A549 (cell line): ENCODE data around the gene ARAP3. TPM values are rescaled to one million over a fixed set of nuclear protein-coding genes. Genes with fewer than 3 reads are reported as not detected.

Experiments
- ATAC-seq, 2 experiments: fragments of 200-7000 bp in 1 of 2; fragments of >200 bp in 1 of 2; cut with Nextera tagmentation in 1 of 2; cut with Tn5 transposase in 1 of 2; 3 replicates each; pipeline versions ENCODE4 v1.8.0 to v1.9.1; 2018 to 2020; ENCODE audit warnings: mild to moderate bottlenecking in 1 of 2, moderate library complexity in 1 of 2
- CTCF ChIA-PET: fragments of 300-600 bp; sonication (Branson Sonifier 250); formaldehyde crosslinking; extraction: SDS; loops from one replicate; lab custom pipeline; 2021; ENCODE audit warnings: antibody characterized with exemption, inconsistent platforms; lab: Yijun Ruan, JAX
- POLR2A ChIA-PET: fragments of 350-600 bp; formaldehyde crosslinking; extraction: SDS; loops from one replicate; lab custom pipeline; 2021; ENCODE audit warnings: antibody characterized with exemption, inconsistent platforms; lab: Yijun Ruan, JAX
- DNase-seq, 2 experiments: peaks; one replicate each; pipeline versions ENCODE4 v3.0.0 to v3.0.0-alpha.2; 2011 to 2016; ENCODE audit warnings: low read depth in 1 of 2, low spot score in 1 of 2
- FAIRE-seq: peaks from 2 replicates; lab custom pipeline; 2011; peaks lifted over from hg19 to GRCh38; lab: Jason Lieb, UNC
- H3K27ac ChIP-seq, 2 experiments: fragments of >200 bp; sonication (Bioruptor Twin); formaldehyde crosslinking; 3 replicates each; pipeline ENCODE4 v1.5.1; 2016 to 2017
- H3K4me1 ChIP-seq: fragments of >200 bp; sonication (Bioruptor Twin); formaldehyde crosslinking; 3 replicates; pipeline ENCODE4 v1.6.1; 2016
- H3K4me2 ChIP-seq: fragments of >200 bp; sonication (Bioruptor Twin); formaldehyde crosslinking; 3 replicates; pipeline ENCODE4 v1.6.1; 2016
- H3K4me3 ChIP-seq: fragments of >200 bp; sonication (Bioruptor Twin); formaldehyde crosslinking; 3 replicates; pipeline ENCODE4 v1.5.1; 2016
- H3K9me3 ChIP-seq: fragments of >200 bp; sonication (Bioruptor Twin); formaldehyde crosslinking; 3 replicates; pipeline ENCODE4 v1.6.1; 2016
- ATOH8 ChIP-seq: fragments of 250-450 bp; sonication (Bioruptor Pico); IDR thresholded peaks from 2 replicates; pipeline ENCODE4 v1.5.0; 2020; ENCODE audit warnings: low read depth, mild to moderate bottlenecking, moderate library complexity
- CBX2 ChIP-seq: fragments of 200-600 bp; sonication (generic); IDR thresholded peaks from 2 replicates; pipeline ENCODE4 v1.6.1; 2016; ENCODE audit warnings: low read depth, mild to moderate bottlenecking, borderline replicate concordance
- CBX8 ChIP-seq: fragments of 200-600 bp; sonication (generic); IDR thresholded peaks from 2 replicates; pipeline ENCODE4 v1.6.1; 2016
- CHD2 ChIP-seq: fragments of 150-350 bp; IDR thresholded peaks from 2 replicates; pipeline ENCODE4 v1.6.1; 2014; ENCODE audit warnings: low read length; ENCODE audit not compliant: partially characterized antibody
- CHD4 ChIP-seq: fragments of 200-600 bp; sonication (generic); IDR thresholded peaks from 2 replicates; pipeline ENCODE4 v1.6.1; 2016; ENCODE audit warnings: antibody characterized with exemption, mild to moderate bottlenecking, borderline replicate concordance
- CTCF ChIP-seq: fragments of >200 bp; sonication (Bioruptor Twin); formaldehyde crosslinking; IDR thresholded peaks from 3 replicates; pipeline ENCODE4 v1.5.1; 2016
- EHMT2 ChIP-seq: fragments of 200-600 bp; sonication (generic); IDR thresholded peaks from 2 replicates; pipeline ENCODE4 v1.6.1; 2016; ENCODE audit warnings: antibody characterized with exemption, low read depth, mild to moderate bottlenecking, moderate library complexity
- FOXS1 ChIP-seq: fragments of 250-450 bp; sonication (Bioruptor Pico); IDR thresholded peaks from 2 replicates; pipeline ENCODE4 v1.5.0; 2020; ENCODE audit warnings: mild to moderate bottlenecking, moderate library complexity
- GATA3 ChIP-seq: IDR thresholded peaks from 2 replicates; pipeline ENCODE4 v1.6.1; 2012; ENCODE audit warnings: borderline replicate concordance
- HOXB13 ChIP-seq: fragments of 250-450 bp; sonication (Bioruptor Pico); IDR thresholded peaks from 2 replicates; pipeline ENCODE4 v1.5.0; 2020; ENCODE audit warnings: low read depth, mild to moderate bottlenecking, moderate library complexity
- HOXB5 ChIP-seq: fragments of 250-450 bp; sonication (Bioruptor Pico); IDR thresholded peaks from 2 replicates; pipeline ENCODE4 v1.5.0; 2020; ENCODE audit warnings: mild to moderate bottlenecking, moderate library complexity
- MAFK ChIP-seq: fragments of 450-650 bp; IDR thresholded peaks from 2 replicates; pipeline ENCODE4 v1.6.1; 2014; ENCODE audit not compliant: partially characterized antibody
- PBX3 ChIP-seq: IDR thresholded peaks from 2 replicates; pipeline ENCODE4 v1.6.1; 2012
- PHF8 ChIP-seq: fragments of 200-600 bp; sonication (generic); IDR thresholded peaks from 2 replicates; pipeline ENCODE4 v1.6.1; 2016; ENCODE audit warnings: low read depth, mild to moderate bottlenecking, antibody characterized with exemption, moderate library complexity, borderline replicate concordance
- POLR2AphosphoS2 ChIP-seq: conservative IDR thresholded peaks from 2 replicates; pipeline ENCODE4 v1.6.1; 2012; ENCODE audit warnings: low read length, improper control_type of control experiment, inconsistent platforms
- REST ChIP-seq: fragments of 200-600 bp; sonication (generic); IDR thresholded peaks from 2 replicates; pipeline ENCODE4 v1.6.1; 2016; ENCODE audit warnings: antibody characterized with exemption, mild to moderate bottlenecking, moderate library complexity
- RFX5 ChIP-seq: fragments of 450-650 bp; IDR thresholded peaks from 2 replicates; pipeline ENCODE4 v1.7.1; 2014; ENCODE audit warnings: antibody characterized with exemption, mild to moderate bottlenecking, moderate library complexity
- SREBF2 ChIP-seq: fragments of 450-650 bp; IDR thresholded peaks from 2 replicates; pipeline ENCODE4 v1.6.1; 2014; ENCODE audit warnings: mild to moderate bottlenecking, moderate library complexity
- TFCP2L1 ChIP-seq: fragments of 250-450 bp; sonication (Bioruptor Pico); IDR thresholded peaks from 2 replicates; pipeline ENCODE4 v1.5.0; 2021; ENCODE audit warnings: mild to moderate bottlenecking
- USF2 ChIP-seq: fragments of 450-650 bp; IDR thresholded peaks from 2 replicates; pipeline ENCODE4 v1.6.1; 2014; ENCODE audit warnings: antibody characterized with exemption
- ZC3H11A ChIP-seq: fragments of 450-650 bp; IDR thresholded peaks from 2 replicates; pipeline ENCODE4 v1.6.1; 2014; ENCODE audit warnings: antibody characterized with exemption, mild to moderate bottlenecking
- ZFP36 ChIP-seq: fragments of 450-650 bp; IDR thresholded peaks from 2 replicates; pipeline ENCODE4 v1.6.1; 2014; ENCODE audit warnings: borderline replicate concordance; ENCODE audit not compliant: partially characterized antibody
- WGBS: methylation state at CpG from one replicate; pipeline ENCODE4 v1.1.6; 2017; ENCODE audit errors: missing lambda C conversion rate; 5-methylcytosine and 5-hydroxymethylcytosine counted together
- polyA plus RNA-seq, 4 experiments: library from polyadenylated mRNA; depleted of rRNA in 3 of 4; stranded (reverse); fragments of >200 nt; fragmentation: RNase III in 1 of 4; extraction: RNeasy Plus Mini Kit Qiagen cat#74134 plus additional on column Dnase treatment in 1 of 4; gene quantifications; 2 replicates in 3 of 4; 3 replicates in 1 of 4; pipeline ENCODE4 v1.2.3, GENCODE V29; 2011 to 2017

Gene ARAP3
- polyA plus RNA-seq, 2 of the 4 experiments (the other 2 are of a cell fraction), result 3.0 to 6.6 TPM

- ChIA-PET POLR2A (no interaction called here), CTCF (interaction anchor here (1.2 to 4.1 kb wide), 3 partner anchors 8 to 41 kb away, joined by 3 to 22 read pairs (median 18); partner anchors contain the start of gene DIAPH1)
- TF ChIP-seq MAFK, result no peak
- no peak for TF ChIP-seq CTCF
- no peak for TF ChIP-seq GATA3
- no peak for TF ChIP-seq HOXB5
- no peak for TF ChIP-seq ATOH8 (CRISPR knock-in tag)
- no peak for TF ChIP-seq FOXS1 (CRISPR knock-in tag)
- no peak for TF ChIP-seq CHD4
- no peak for TF ChIP-seq RFX5
- TF ChIP-seq POLR2AphosphoS2, result no peak
- no peak for TF ChIP-seq SREBF2
- TF ChIP-seq EHMT2, result no peak
- no peak for TF ChIP-seq PHF8
- no peak for TF ChIP-seq USF2
- no peak for TF ChIP-seq ZC3H11A
- TF ChIP-seq HOXB13 (CRISPR knock-in tag), result no peak
- TF ChIP-seq CHD2, result no peak
- TF ChIP-seq CBX2, result no peak
- TF ChIP-seq REST, result no peak
- TF ChIP-seq TFCP2L1 (CRISPR knock-in tag), result no peak
- WGBS, result 93% methylated on average over 5 of the region's 12 CpGs
- Histone ChIP-seq H3K27ac (no peak overlapping the region), H3K4me1 (peaks cover 27% of the 10 kb centered on the region), H3K4me2 (no peak overlapping the region), H3K4me3 (no peak overlapping the region), H3K9me3 (no peaks in the 10 kb centered on the region)
- FAIRE-seq, result no peak
- no peak for ATAC-seq
- DNase-seq, result no peak
Measured at GRCh38 chr5:141639357-141640050, 42.5 kb downstream of the ARAP3 start.

GRCh38 chr5:141638771-141639170 is 43.3 kb downstream of the ARAP3 start:
- no peak overlapping the region for H3K4me3 ChIP-seq

More at GRCh38 chr5:141638771-141639170, 43.3 kb downstream of the ARAP3 start:
- DNase-seq (no peak), ATAC-seq (no peak)
- H3K27ac ChIP-seq, result no peak overlapping the region
- TF ChIP-seq ZFP36 (no peak), PBX3 (no peak), CBX8 (no peak), CTCF (no peak)
- TF ChIP-seq, all 56 proteins: peak for 0
- ChIA-PET CTCF (interaction anchor here (1.3 to 11.9 kb wide), 5 partner anchors 9 to 188 kb away, joined by 3 to 170 read pairs (median 22); partner anchors contain the start of gene DIAPH1), POLR2A (no interaction called here)
- FAIRE-seq, result no peak
- WGBS, result 87% methylated on average over 2 of the region's 2 CpGs
- Histone ChIP-seq H3K4me2 (no peak overlapping the region), H3K4me1 (peaks cover 27% of the 10 kb centered on the region), H3K9me3 (no peaks in the 10 kb centered on the region)
